Astrocyte of the spinal cord (primary cell): ENCODE measurements around the gene DHRS3.
"Not testable (repeated sequence)": the region's sequence is repeated elsewhere in the genome, so short reads cannot be mapped to it uniquely, and the experiment has no call there.

Experiments used
- DNase-seq: peaks from one replicate; pipeline ENCODE4 v3.0.0; 2011; ENCODE audit warnings: low read depth, low spot score
- H3K4me3 ChIP-seq: 2 replicates; pipeline ENCODE4 v1.5.1; 2011; ENCODE audit warnings: low read depth, mild to moderate bottlenecking, low read length, moderate library complexity
- CTCF ChIP-seq: IDR thresholded peaks from 2 replicates; pipeline ENCODE4 v1.5.1; 2012; ENCODE audit warnings: low read depth, mild to moderate bottlenecking, low read length, inconsistent platforms
- in situ Hi-C: cut with HindIII; loops from 2 replicates; pipeline ENCODE4 v1.10.0; 2017; ENCODE audit warnings: low sequenced_read_pairs

DHRS3 gene

GRCh38 chr1:12617901-12618660, at the start of gene DHRS3:
Gene DHRS3, minus strand, starts transcription at chr1:12618210. Its CDS starts 862 bp downstream, at chr1:12617348.
- in situ Hi-C loops: no loop called here
- peak within 1 kb of the TSS; percentile 82 for H3K4me3 ChIP-seq
- TF ChIP-seq CTCF: no peak
- peak; percentile 86 for DNase-seq

DNA sequence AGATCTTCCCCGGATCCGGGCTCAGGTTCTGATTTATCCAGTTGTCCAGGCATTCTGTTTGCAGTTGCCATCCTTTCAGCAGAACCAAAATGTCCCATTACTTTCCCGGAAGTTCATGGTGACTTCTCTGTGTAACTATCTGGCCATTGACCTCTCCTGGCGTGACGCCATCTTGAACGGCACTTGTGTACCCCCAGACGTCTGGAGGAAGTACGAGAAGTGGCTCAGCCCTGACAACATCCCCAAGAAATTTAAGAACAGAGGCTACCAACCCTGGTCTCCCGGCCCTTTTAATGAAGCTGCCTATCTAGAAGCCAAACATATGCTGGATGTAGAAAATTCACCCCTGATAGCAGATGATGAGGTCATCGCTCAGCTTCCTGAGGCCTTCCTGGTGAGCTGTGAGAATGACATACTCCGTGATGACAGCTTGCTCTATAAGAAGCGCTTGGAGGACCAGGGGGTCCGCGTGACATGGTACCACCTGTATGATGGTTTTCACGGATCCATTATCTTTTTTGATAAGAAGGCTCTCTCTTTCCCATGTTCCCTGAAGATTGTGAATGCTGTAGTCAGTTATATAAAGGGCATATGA, 48.2 kb upstream of the DHRS3 start:
- no peak for TF ChIP-seq CTCF
- in situ Hi-C loops: no loop called here
- no peak for DNase-seq
- no peak overlapping the region for H3K4me3 ChIP-seq

GRCh38 chr1:12665511-12665910, 47.5 kb upstream of the DHRS3 start:
- no peak for TF ChIP-seq CTCF
- H3K4me3 ChIP-seq: no peak overlapping the region
- in situ Hi-C loops: no loop called here
- DNase-seq: no peak

DNA sequence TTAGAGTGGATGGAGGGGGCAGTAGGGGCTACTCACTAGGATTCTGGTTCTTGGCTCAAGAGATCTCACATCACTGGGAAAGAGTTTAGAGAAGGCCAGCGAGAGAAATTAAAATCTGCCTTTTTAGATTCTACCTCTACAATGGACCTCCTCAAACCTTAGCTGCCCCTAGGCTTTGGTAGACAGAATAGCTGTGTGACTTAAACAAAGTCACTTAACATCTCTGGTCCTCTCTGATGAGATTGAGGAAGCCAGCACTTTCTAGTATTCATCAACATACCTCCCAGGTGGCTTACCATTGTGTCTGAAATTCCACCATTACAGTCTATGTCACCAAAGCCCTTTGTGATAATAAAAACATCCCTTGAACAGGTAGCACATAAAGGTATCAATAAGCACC, 44.5 kb upstream of the DHRS3 start:
- TF ChIP-seq CTCF: no peak
- in situ Hi-C loops: no loop called here
- H3K4me3 ChIP-seq: no peak overlapping the region
- no peak for DNase-seq

DNA sequence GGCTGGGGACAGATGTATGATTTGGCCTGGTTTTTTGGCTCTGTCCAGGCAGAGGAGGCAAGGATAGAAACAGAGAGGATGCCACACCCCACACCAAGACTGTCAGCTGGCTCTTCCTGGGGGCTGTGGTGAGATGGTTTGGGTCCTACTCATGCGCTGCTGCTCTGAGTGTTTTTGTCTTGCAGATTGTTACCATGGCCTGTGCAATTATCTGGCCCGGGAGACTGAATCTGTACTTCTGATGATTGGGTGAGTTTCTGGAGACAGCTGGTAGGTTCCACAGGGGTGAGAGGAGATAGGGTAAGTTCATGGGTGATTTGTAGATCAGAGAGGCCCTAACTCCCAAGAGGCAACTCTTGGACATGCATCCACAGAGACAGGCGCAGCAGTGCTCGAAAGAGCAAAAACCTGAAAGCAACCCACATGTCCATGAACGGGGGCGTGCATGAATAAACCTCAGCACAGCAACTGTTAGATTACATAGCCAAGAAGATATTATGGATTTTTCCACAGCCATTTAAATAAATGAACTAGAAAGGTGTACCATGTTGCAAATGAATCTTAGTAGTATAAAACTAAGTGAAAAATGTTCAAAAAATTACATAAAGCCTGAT, 43.7 kb upstream of the DHRS3 start:
- no peak for DNase-seq
- in situ Hi-C loops: no loop called here
- no peak for TF ChIP-seq CTCF
- no peak overlapping the region for H3K4me3 ChIP-seq

GRCh38 chr1:12658531-12659453, 40.8 kb upstream of the DHRS3 start:
- DNase-seq: peak; percentile 74
- no peak overlapping the region for H3K4me3 ChIP-seq
- TF ChIP-seq CTCF: peak; percentile 93
- in situ Hi-C loops: no loop called here

GRCh38 chr1:12657885-12658512, 40.0 kb upstream of the DHRS3 start:
- in situ Hi-C loops, DNase-seq, H3K4me3 ChIP-seq: not testable (repeated sequence)
